ENCODE data around the gene MOV10.

The MOV10 gene

GRCh38 chr1:112674986-112675727, 698 bp downstream of the MOV10 start (continued):
- TF ChIP-seq ZNF302 (tag by site-specific recombination; IDR thresholded peaks at IDR 0.05; ENCODE audit: low read depth), result no peak
- TF ChIP-seq ZNF394 (tag by site-specific recombination; IDR thresholded peaks at IDR 0.05; ENCODE audit: borderline replicate concordance), result peak; percentile 39; the same call in 1 of the 2 replicates
- TF ChIP-seq ZNF10 (tag by site-specific recombination; IDR thresholded peaks at IDR 0.05), result no peak
- TF ChIP-seq ZNF701 (tag by site-specific recombination; IDR thresholded peaks at IDR 0.05), result no peak
- TF ChIP-seq PATZ1 (tag by site-specific recombination; IDR thresholded peaks at IDR 0.05), result peak; percentile 70
- TF ChIP-seq ZNF433 (tag by site-specific recombination; IDR thresholded peaks at IDR 0.05; ENCODE audit: low read depth), result no peak
- no peak for TF ChIP-seq ZNF626 (tag by site-specific recombination; IDR thresholded peaks at IDR 0.05)
- no peak for TF ChIP-seq ZNF544 (tag by site-specific recombination; IDR thresholded peaks at IDR 0.05)
- no peak for TF ChIP-seq ZNF112 (tag by site-specific recombination; IDR thresholded peaks at IDR 0.05)
- no peak for TF ChIP-seq ZNF280C (tag by site-specific recombination; IDR thresholded peaks at IDR 0.05)
- 0 out of 2 replicates have a peak, but pooled peaks have one; percentile 11 for TF ChIP-seq MEIS1 (CRISPR knock-in tag; IDR thresholded peaks at IDR 0.05; ENCODE audit: borderline replicate concordance)
- no peak for TF ChIP-seq ZBTB49 (tag by site-specific recombination; IDR thresholded peaks at IDR 0.05; ENCODE audit: low read depth)
- TF ChIP-seq ZNF580 (tag by site-specific recombination; IDR thresholded peaks at IDR 0.05), result no peak
- TF ChIP-seq ZNF155 (tag by site-specific recombination; IDR thresholded peaks at IDR 0.05), result no peak
- no peak for TF ChIP-seq ZNF571 (tag by site-specific recombination; IDR thresholded peaks at IDR 0.05)
- peak; percentile 27; the same call in 1 of the 2 replicates for TF ChIP-seq ZNF596 (tag by site-specific recombination; IDR thresholded peaks at IDR 0.05)
- no peak for TF ChIP-seq AEBP2 (tag by site-specific recombination; IDR thresholded peaks at IDR 0.05; ENCODE audit: borderline replicate concordance)
- no peak for TF ChIP-seq ZNF621 (tag by site-specific recombination; IDR thresholded peaks at IDR 0.05)
- no peak for TF ChIP-seq ZNF184 (tag by site-specific recombination; IDR thresholded peaks at IDR 0.05)
- peak; percentile 81 for TF ChIP-seq ZFHX2 (tag by site-specific recombination; conservative IDR thresholded peaks at IDR 0.05)
- TF ChIP-seq ZNF416 (tag by site-specific recombination; IDR thresholded peaks at IDR 0.05), result no peak
- no peak for TF ChIP-seq ZFP69B (tag by site-specific recombination; IDR thresholded peaks at IDR 0.05)
- TF ChIP-seq ZNF624 (tag by site-specific recombination; IDR thresholded peaks at IDR 0.05), result no peak
- no peak for TF ChIP-seq ZNF777 (tag by site-specific recombination; IDR thresholded peaks at IDR 0.05; ENCODE audit: borderline replicate concordance)
- TF ChIP-seq HOXC10 (CRISPR knock-in tag; IDR thresholded peaks at IDR 0.05), result no peak
- no peak for TF ChIP-seq ZNF362 (tag by site-specific recombination; IDR thresholded peaks at IDR 0.05)
- TF ChIP-seq ZNF48 (tag by site-specific recombination; IDR thresholded peaks at IDR 0.05), result no peak
- TF ChIP-seq ZNF623 (tag by site-specific recombination; IDR thresholded peaks at IDR 0.05), result no peak
- TF ChIP-seq ZNF223 (tag by site-specific recombination; IDR thresholded peaks at IDR 0.05), result peak; percentile 96
- no peak for TF ChIP-seq ZNF248 (tag by site-specific recombination; IDR thresholded peaks at IDR 0.05)
